GM15510 (cell line): ENCODE data around the gene CD34.

ENCODE experiments used
- POLR2A ChIP-seq: IDR thresholded peaks from 3 replicates; pipeline ENCODE4 v1.6.1; 2011; ENCODE audit warnings: borderline replicate concordance; ENCODE audit not compliant: insufficient read length; ENCODE audit errors: extremely low read depth

Gene CD34

DNA sequence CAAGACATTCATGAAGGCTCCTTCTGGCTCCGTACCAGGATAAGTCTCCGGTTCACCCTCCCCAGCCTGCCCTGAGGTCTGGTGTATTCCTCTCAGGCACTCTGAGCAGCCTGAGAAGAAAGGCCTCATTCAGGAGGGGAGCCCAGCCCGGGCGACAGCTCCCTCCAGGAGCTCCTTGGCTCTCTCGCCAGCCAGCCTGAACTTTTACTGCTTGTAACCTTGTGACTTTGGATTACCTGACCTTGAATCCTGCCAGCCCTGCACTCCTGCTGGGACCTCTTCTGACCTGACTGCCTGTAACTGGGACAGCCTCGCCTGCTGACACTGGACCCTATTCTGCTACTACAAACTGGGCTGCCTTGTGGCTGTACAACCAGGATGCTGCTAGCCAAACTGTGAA lies 65.8 kb downstream of the CD34 start:
- no peak for TF ChIP-seq POLR2A

GRCh38 chr1:207844371-207844770 lies 66.6 kb downstream of the CD34 start:
- TF ChIP-seq POLR2A: no peak

- no peak for TF ChIP-seq POLR2A
These were observed 68.4 kb downstream of the CD34 start for GRCh38 chr1:207842506-207842905.

GRCh38 chr1:207841901-207842300 lies 69.0 kb downstream of the CD34 start:
- TF ChIP-seq POLR2A: no peak

GRCh38 chr1:207841293-207841692 lies 69.6 kb downstream of the CD34 start:
- no peak for TF ChIP-seq POLR2A

- no peak for TF ChIP-seq POLR2A
These were observed 70.5 kb downstream of the CD34 start for GRCh38 chr1:207840380-207840779.

DNA sequence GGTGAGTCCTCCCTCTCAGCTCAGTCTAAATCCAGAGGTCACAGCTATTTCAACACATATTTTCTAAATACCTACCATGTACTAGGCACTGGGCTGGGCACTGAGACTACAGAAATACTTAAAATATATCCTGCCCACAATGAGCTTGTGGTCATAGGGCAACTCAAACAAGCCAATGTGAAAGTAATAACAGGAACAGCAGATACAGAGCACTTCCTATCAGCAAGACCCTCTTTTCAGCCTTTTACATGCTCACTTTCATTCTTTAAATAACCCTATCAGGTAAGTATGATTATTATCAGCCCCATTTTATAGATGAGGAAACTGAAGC lies 71.9 kb downstream of the CD34 start:
- TF ChIP-seq POLR2A: no peak

- TF ChIP-seq POLR2A: no peak
These were observed 72.5 kb downstream of the CD34 start for GRCh38 chr1:207838156-207839082.

- no peak for TF ChIP-seq POLR2A
These were observed 73.3 kb downstream of the CD34 start for GRCh38 chr1:207837673-207838072.

GRCh38 chr1:207836591-207837347 lies 74.2 kb downstream of the CD34 start:
- no peak for TF ChIP-seq POLR2A

GRCh38 chr1:207835958-207836357 lies 75.0 kb downstream of the CD34 start:
- TF ChIP-seq POLR2A: no peak

- no peak for TF ChIP-seq POLR2A
These were observed 76.8 kb downstream of the CD34 start for GRCh38 chr1:207833956-207834660.

DNA sequence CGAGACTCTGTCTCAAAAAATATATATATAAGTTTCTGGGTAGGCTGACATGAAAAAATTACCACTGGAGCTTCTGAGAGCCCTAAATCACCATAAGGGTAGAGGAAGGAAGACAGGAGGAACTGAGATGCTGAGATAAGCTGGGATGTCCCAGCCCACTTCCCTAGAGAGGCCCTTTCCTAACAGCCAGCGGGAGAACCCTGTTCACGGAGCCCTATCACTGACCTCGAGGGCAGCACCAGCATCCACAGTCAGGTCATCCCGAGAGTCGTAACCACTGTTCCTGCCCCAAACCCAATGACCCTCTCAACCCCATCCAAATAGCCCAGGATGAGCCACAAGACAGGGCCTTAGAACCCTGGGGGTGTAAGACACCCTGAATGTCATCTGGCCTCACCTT lies 77.5 kb downstream of the CD34 start:
- no peak for TF ChIP-seq POLR2A

- TF ChIP-seq POLR2A: no peak
These were observed 78.1 kb downstream of the CD34 start for GRCh38 chr1:207832796-207833195.
